Peyer's patch (tissue), 4 donors: Measurements from ENCODE around the gene ZDHHC3. TPM values are rescaled to one million over a fixed set of nuclear protein-coding genes. Genes with fewer than 3 reads are reported as not detected.

Experiments used
- DNase-seq, 3 donors: peaks; one replicate each; pipeline ENCODE4 v3.0.0-alpha.2; 2017 to 2019
- H3K27ac ChIP-seq, 4 donors: fragments of 200-600 bp; sonication (generic); one replicate each; pipeline ENCODE4 v1.5.1; 2016 to 2019
- H3K27me3 ChIP-seq, 2 donors: fragments of 200-600 bp; sonication (generic); one replicate each; pipeline ENCODE4 v1.5.1; 2019
- H3K36me3 ChIP-seq, 3 donors: fragments of 200-600 bp; sonication (generic); one replicate each; pipeline ENCODE4 v1.5.1; 2016 to 2019
- H3K4me1 ChIP-seq, 4 donors: fragments of 200-600 bp; sonication (generic); one replicate each; pipeline ENCODE4 v1.5.1; 2016 to 2019
- H3K4me3 ChIP-seq, 4 donors: fragments of 200-600 bp; sonication (generic); 1 replicate in 3 of 4; 2 replicates in 1 of 4; pipeline ENCODE4 v1.5.1; 2016 to 2019; ENCODE audit warnings: mild to moderate bottlenecking in 1 of 4
- H3K9me3 ChIP-seq, 4 donors: fragments of 200-600 bp; sonication (generic); one replicate each; pipeline ENCODE4 v1.5.1; 2016 to 2019; ENCODE audit warnings: mild to moderate bottlenecking in 1 of 4
- CTCF ChIP-seq, 6 experiments: fragments of 450-650 bp in 4 of 6; fragments of 200-600 bp in 2 of 6; sonication (generic) in 1 of 6; IDR thresholded peaks; one replicate each; pipeline ENCODE4 v1.5.1; 2017 to 2019; ENCODE audit warnings: antibody characterized with exemption in 6 of 6, mild to moderate bottlenecking in 3 of 6, moderate library complexity in 1 of 6
- POLR2A ChIP-seq, 2 donors: fragments of 450-650 bp; IDR thresholded peaks; one replicate each; pipeline ENCODE4 v1.5.1; 2017; ENCODE audit warnings: antibody characterized with exemption in 2 of 2, mild to moderate bottlenecking in 2 of 2, moderate library complexity in 2 of 2
- total RNA-seq, 4 donors: library from RNA; depleted of rRNA; stranded (reverse); fragments of >200 nt; gene quantifications; one replicate each; pipeline ENCODE4 v1.1.0, GENCODE V29; 2016

The ZDHHC3 gene
- total RNA-seq, 4 donors from 2014 or later, result 70.1 to 190 (median 152) TPM

- Histone ChIP-seq H3K36me3 (peaks cover 0 to 73% (median 0%) of the 10 kb centered on the region in 3 donors), H3K27ac (no peak overlapping the region), H3K27me3 (no peaks in the 10 kb centered on the region), H3K4me3 (no peak overlapping the region), H3K4me1 (no peaks in the 10 kb centered on the region), H3K9me3 (no peaks in the 10 kb centered on the region)
- DNase-seq, result no peak
- TF ChIP-seq POLR2A (IDR thresholded peaks at IDR 0.05), result no peak
- no peak for TF ChIP-seq CTCF (IDR thresholded peaks at IDR 0.05)
Measured at GRCh38 chr3:44931791-44932190, 44.2 kb downstream of the ZDHHC3 start.

- DNase-seq, result no peak
- H3K36me3 ChIP-seq, result peaks cover 0 to 76% (median 0%) of the 10 kb centered on the region in 3 donors
- no peaks in the 10 kb centered on the region for H3K4me1 ChIP-seq
- TF ChIP-seq POLR2A (IDR thresholded peaks at IDR 0.05), result no peak
- H3K9me3 ChIP-seq, result no peaks in the 10 kb centered on the region
- H3K27ac ChIP-seq, result no peak overlapping the region
- no peaks in the 10 kb centered on the region for H3K27me3 ChIP-seq
- H3K4me3 ChIP-seq, result no peak overlapping the region
Measured at GRCh38 chr3:44930911-44931310, 45.1 kb downstream of the ZDHHC3 start.

GRCh38 chr3:44929782-44930181 is 46.2 kb downstream of the ZDHHC3 start:
- Histone ChIP-seq H3K4me3 (no peak overlapping the region), H3K36me3 (peaks cover 0 to 81% (median 0%) of the 10 kb centered on the region in 3 donors), H3K9me3 (no peaks in the 10 kb centered on the region), H3K4me1 (no peaks in the 10 kb centered on the region), H3K27ac (no peak overlapping the region), H3K27me3 (no peaks in the 10 kb centered on the region)
- no peak for TF ChIP-seq POLR2A (IDR thresholded peaks at IDR 0.05)
- no peak for TF ChIP-seq CTCF (IDR thresholded peaks at IDR 0.05)
- DNase-seq, result no peak

- Histone ChIP-seq H3K9me3 (no peaks in the 10 kb centered on the region), H3K4me3 (no peak overlapping the region), H3K36me3 (peaks cover 0 to 81% (median 0%) of the 10 kb centered on the region in 3 donors), H3K27ac (no peak overlapping the region), H3K4me1 (no peaks in the 10 kb centered on the region), H3K27me3 (no peaks in the 10 kb centered on the region)
- TF ChIP-seq CTCF (IDR thresholded peaks at IDR 0.05) (no peak), POLR2A (IDR thresholded peaks at IDR 0.05) (no peak)
- DNase-seq, result no peak
Measured at GRCh38 chr3:44927371-44927770, 48.6 kb downstream of the ZDHHC3 start.

GRCh38 chr3:44926921-44927320 is 49.1 kb downstream of the ZDHHC3 start:
- Histone ChIP-seq H3K27ac (no peak overlapping the region), H3K27me3 (no peaks in the 10 kb centered on the region), H3K4me3 (no peak overlapping the region), H3K9me3 (no peaks in the 10 kb centered on the region), H3K36me3 (peaks cover 0 to 81% (median 0%) of the 10 kb centered on the region in 3 donors), H3K4me1 (no peaks in the 10 kb centered on the region)
- TF ChIP-seq CTCF (IDR thresholded peaks at IDR 0.05), result no peak
- TF ChIP-seq POLR2A (IDR thresholded peaks at IDR 0.05), result no peak
- DNase-seq, result no peak

- Histone ChIP-seq H3K4me1 (no peaks in the 10 kb centered on the region), H3K27me3 (no peaks in the 10 kb centered on the region), H3K27ac (no peak overlapping the region), H3K9me3 (no peaks in the 10 kb centered on the region), H3K4me3 (no peak overlapping the region), H3K36me3 (peaks cover 0 to 77% (median 0%) of the 10 kb centered on the region in 3 donors)
- DNase-seq, result no peak
- TF ChIP-seq CTCF (IDR thresholded peaks at IDR 0.05) (no peak), POLR2A (IDR thresholded peaks at IDR 0.05) (no peak)
Measured at GRCh38 chr3:44926172-44926571, 49.8 kb downstream of the ZDHHC3 start.
